ENCODE data around the gene SLC51B. TPM values are rescaled to one million over a fixed set of nuclear protein-coding genes. Genes with fewer than 3 reads are reported as not detected.
A peak's percentile ranks its signal among the peaks of the same experiment; 100 is the strongest.

Gene SLC51B
- polyA plus RNA-seq, 1 donor from 2014 or later: not detected

GRCh38 chr15:65048241-65048640, 3.1 kb downstream of the SLC51B start:
- no peak overlapping the region for H3K9ac ChIP-seq (ENCODE audit: low read length)
- H3K36me3 ChIP-seq (ENCODE audit: insufficient read depth, low read length): no peaks in the 10 kb centered on the region
- H3K27me3 ChIP-seq (ENCODE audit: insufficient read depth, low read depth, low read length): no peaks in the 10 kb centered on the region
- no peak overlapping the region for H3K4me3 ChIP-seq (ENCODE audit: low read length)
- no peaks in the 10 kb centered on the region for H3F3A ChIP-seq (ENCODE audit: insufficient read depth, low read length, poor library complexity, severe bottlenecking)
- no peak overlapping the region for H2AFZ ChIP-seq (ENCODE audit: low read depth, low read length)
- H3K79me2 ChIP-seq (replicated peaks; ENCODE audit: insufficient read depth, low read length): no peaks in the 10 kb centered on the region
- no peak overlapping the region for H3K4me2 ChIP-seq (ENCODE audit: low read length)
- no peaks in the 10 kb centered on the region for H3K9me3 ChIP-seq (ENCODE audit: low read length)
- H3K27ac ChIP-seq (ENCODE audit: low read length): no peak overlapping the region
- no peaks in the 10 kb centered on the region for H3K9me2 ChIP-seq (ENCODE audit: insufficient read depth, low read length)
- no peaks in the 10 kb centered on the region for H4K20me1 ChIP-seq (ENCODE audit: insufficient read depth)
- TF ChIP-seq SMC3 (conservative IDR thresholded peaks at IDR 0.05; ENCODE audit: poor library complexity) (no peak), EP300 (conservative IDR thresholded peaks at IDR 0.05; ENCODE audit: poor library complexity, severe bottlenecking) (no peak), EZH2 (IDR thresholded peaks at IDR 0.05; ENCODE audit: borderline replicate concordance, insufficient read depth, low read length, poor library complexity, severe bottlenecking) (no peak), REST (IDR thresholded peaks at IDR 0.05; ENCODE audit: borderline replicate concordance) (no peak), TAF1 (IDR thresholded peaks at IDR 0.05; ENCODE audit: low read depth) (no peak), POLR2AphosphoS5 (IDR thresholded peaks at IDR 0.05) (no peak), MXI1 (conservative IDR thresholded peaks at IDR 0.05; ENCODE audit: poor library complexity, severe bottlenecking) (no peak), CTCF (IDR thresholded peaks at IDR 0.05; ENCODE audit: poor library complexity, severe bottlenecking) (no peak), RAD21 (conservative IDR thresholded peaks at IDR 0.05) (no peak)

- Histone ChIP-seq H3K9me3 (ENCODE audit: low read length) (no peaks in the 10 kb centered on the region), H3K9me2 (ENCODE audit: insufficient read depth, low read length) (no peaks in the 10 kb centered on the region), H3K4me2 (ENCODE audit: low read length) (peak overlapping the region; percentile 65), H3K9ac (ENCODE audit: low read length) (no peak overlapping the region), H3K4me3 (ENCODE audit: low read length) (peak overlapping the region; percentile 61), H3K36me3 (ENCODE audit: insufficient read depth, low read length) (no peaks in the 10 kb centered on the region), H3K79me2 (replicated peaks; ENCODE audit: insufficient read depth, low read length) (no peaks in the 10 kb centered on the region), H3F3A (ENCODE audit: insufficient read depth, low read length, poor library complexity, severe bottlenecking) (no peaks in the 10 kb centered on the region), H2AFZ (ENCODE audit: low read depth, low read length) (no peak overlapping the region), H3K27ac (ENCODE audit: low read length) (no peak overlapping the region), H4K20me1 (ENCODE audit: insufficient read depth) (no peaks in the 10 kb centered on the region), H3K27me3 (ENCODE audit: insufficient read depth, low read depth, low read length) (no peaks in the 10 kb centered on the region)
- TF ChIP-seq RAD21 (conservative IDR thresholded peaks at IDR 0.05) (no peak), EP300 (conservative IDR thresholded peaks at IDR 0.05; ENCODE audit: poor library complexity, severe bottlenecking) (peak; percentile 58), EZH2 (IDR thresholded peaks at IDR 0.05; ENCODE audit: borderline replicate concordance, insufficient read depth, low read length, poor library complexity, severe bottlenecking) (no peak), REST (IDR thresholded peaks at IDR 0.05; ENCODE audit: borderline replicate concordance) (peak; percentile 32), TAF1 (IDR thresholded peaks at IDR 0.05; ENCODE audit: low read depth) (no peak), POLR2AphosphoS5 (IDR thresholded peaks at IDR 0.05) (peak; percentile 72), MXI1 (conservative IDR thresholded peaks at IDR 0.05; ENCODE audit: poor library complexity, severe bottlenecking) (peak; percentile 83), SMC3 (conservative IDR thresholded peaks at IDR 0.05; ENCODE audit: poor library complexity) (peak; percentile 13), CTCF (IDR thresholded peaks at IDR 0.05; ENCODE audit: poor library complexity, severe bottlenecking) (no peak)
Observed at GRCh38 chr15:65049418-65049840, 4.2 kb downstream of the SLC51B start.

Measured in neural cell (in vitro differentiated cells).